DMS153 treated with DMSO at 0.1 percent for 48 hours (cell line): ENCODE data around the gene SARM1.

ENCODE experiments used
- DNase-seq: peaks from one replicate; lab custom pipeline; 2025; ENCODE audit not compliant: unreplicated experiment; lab: John Stamatoyannopoulos, UW

Gene SARM1

DNA sequence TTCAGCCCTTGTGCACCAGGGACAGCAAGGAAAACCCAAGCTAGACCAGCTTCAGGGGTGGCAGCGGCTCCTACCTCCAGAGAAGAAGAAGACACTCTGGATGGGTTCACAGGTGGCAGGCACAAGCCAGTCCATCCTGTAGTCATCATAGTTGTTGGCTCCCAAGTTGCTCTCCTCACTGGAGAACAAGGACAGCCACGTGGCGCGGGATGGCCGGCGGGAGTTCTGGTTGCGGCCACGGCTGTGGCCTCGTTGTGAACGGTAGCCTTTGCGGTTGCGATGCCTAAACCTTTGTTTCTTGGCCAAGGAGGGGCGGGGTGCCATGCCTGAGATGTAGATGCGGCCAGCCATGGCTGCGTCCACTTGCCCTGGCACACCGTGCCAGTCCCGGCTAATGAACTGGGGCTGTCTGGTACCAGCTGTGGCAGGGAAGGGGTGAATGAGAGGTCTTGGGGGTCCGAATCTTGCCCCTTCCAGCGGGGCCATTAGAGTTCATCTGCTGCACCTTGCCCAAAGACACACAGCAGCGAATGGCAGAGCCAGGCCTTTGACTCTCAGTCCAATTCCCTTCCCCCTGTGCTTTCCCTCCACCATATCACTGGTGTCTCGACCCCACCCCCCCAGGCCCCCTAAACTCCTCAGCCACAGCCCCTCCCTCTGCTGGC lies 3.7 kb upstream of the SARM1 start:
- no peak for DNase-seq

DNA sequence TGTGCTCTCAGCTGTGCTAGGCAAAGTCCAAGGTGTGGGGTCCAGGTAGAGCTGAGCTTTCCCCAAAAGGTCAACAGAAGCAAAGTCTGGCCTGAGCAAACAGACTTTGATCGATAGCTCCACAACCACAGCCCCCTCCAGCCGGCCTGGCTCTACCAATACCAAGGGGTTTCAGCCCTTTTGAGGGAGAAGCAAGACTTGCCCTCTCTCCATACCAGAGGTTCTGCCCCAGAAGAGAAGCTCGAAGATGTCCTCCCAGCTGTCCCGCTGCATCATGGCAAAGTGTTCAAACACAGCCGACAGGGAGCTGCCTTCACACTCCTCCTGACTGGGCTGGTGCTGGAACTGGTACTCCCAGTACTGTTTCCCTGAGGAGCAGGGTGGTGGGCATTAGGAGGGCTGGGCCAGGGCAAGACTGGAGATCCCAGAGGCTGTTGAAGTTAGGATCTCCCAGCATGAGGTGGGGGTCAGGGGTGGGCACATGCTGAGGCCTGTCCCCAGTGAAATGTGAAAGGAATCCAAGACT lies 3.1 kb upstream of the SARM1 start:
- no peak for DNase-seq

DNA sequence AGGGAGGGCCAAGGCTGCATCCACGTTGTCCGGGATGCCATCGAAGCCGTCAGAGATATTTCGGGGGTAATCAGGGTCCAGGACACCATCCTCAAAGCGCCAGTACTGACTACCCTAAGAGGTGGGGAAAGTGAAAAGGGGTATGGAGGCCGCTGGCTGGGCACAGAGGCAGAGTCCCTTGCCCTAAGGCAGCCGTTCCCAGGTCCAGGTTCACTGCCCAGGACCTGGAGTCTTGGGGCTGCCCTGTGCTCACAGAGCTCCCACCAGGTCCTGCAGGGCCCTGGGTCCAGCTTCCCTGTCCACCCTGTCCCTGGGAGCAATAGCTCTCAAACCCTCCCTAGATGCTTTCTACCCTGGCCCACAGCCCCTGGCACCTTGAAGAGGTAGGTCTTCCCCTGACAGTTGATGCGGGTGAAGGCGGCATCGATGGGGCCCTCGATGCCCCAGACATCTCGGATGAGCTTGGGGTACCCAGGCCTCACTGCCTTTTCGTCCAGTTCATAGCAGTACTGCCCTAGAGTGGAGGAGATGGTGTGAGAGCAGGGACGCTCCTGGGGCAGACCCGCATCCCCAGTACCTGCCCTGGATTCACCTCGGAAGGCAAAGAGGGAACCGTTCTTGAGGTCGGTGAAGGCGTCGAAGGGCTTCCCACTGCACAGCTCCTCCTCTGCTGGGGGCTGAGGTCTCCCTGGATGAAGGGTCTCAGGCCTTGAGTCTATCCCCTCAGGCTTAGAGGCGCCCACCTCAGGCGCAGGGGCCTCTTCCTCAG lies 2.4 kb upstream of the SARM1 start:
- no peak for DNase-seq

DNA sequence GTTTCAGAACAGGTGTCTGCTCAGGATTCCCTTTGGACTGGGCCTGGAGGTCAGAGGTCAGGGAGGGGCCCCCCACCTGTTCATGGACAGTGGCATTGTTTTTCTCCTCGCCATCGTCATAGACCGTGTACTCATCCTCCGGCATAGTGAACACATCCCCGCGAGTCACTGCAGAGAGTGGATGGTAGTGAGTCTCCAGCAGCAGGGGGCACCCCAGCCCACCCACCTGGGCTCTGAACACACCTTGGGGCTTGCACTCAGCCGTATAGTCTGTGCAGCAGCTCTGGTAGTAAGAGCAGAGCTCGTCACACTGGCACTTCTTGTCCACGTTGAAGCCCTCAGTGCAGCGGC lies 1.8 kb upstream of the SARM1 start:
- no peak for DNase-seq

DNA sequence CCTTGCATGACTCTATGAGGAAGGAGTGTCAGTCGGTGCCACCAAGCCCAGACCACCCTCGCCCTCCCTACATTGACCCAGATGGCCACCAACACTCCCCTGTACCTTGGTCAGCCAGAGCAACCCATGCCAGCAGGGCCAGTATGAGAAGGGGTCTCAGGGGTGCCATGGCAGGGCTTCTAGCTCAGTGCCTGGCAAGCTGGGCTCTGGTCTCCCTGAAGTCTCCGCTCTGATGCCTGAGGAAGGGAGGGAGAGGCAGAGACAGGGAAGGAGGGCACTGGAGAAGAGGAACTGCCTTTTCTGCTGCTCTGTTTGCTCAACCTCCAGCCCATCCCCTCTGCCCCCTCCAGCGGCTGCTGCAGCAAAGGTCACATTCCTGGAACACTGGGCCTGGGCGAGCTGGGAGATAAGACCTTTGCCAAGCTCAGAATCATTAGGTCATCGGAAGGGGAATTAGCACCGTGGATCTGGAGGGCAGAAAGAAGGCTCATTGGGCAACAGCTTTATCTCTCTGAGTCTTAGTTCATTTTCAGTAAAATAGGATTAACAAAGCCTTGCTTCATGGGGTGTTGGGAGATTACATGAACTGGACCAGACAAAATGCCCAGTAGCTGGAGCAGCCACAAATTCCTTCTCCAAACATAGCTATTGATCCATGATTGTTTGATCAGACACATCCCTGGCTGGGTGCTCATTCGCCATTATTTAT lies 1.3 kb upstream of the SARM1 start, which contains the start of gene VTN:
TSS of gene VTN (minus strand) at position 273 of the 709 bp plus-strand sequence. CDS start at position 169, 104 bp downstream.
- no peak for DNase-seq

DNA sequence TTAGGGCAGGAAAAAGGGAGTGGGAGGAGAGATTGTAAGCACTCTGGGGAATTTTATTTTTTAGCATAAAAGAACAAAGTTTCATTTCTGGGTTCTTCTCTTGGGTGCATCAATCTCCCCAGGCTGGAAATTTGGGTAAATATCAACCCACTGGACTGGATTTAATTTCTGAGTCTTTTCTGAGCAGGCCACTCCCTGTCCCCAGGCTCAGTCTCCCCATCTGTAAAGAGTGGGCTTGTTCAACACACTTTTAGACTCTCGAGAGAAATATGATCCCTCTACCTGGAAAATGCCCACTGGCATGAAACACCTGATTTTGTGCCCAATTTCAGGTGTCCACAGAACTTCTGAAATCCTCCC lies 770 bp upstream of the SARM1 start:
- no peak for DNase-seq

DNA sequence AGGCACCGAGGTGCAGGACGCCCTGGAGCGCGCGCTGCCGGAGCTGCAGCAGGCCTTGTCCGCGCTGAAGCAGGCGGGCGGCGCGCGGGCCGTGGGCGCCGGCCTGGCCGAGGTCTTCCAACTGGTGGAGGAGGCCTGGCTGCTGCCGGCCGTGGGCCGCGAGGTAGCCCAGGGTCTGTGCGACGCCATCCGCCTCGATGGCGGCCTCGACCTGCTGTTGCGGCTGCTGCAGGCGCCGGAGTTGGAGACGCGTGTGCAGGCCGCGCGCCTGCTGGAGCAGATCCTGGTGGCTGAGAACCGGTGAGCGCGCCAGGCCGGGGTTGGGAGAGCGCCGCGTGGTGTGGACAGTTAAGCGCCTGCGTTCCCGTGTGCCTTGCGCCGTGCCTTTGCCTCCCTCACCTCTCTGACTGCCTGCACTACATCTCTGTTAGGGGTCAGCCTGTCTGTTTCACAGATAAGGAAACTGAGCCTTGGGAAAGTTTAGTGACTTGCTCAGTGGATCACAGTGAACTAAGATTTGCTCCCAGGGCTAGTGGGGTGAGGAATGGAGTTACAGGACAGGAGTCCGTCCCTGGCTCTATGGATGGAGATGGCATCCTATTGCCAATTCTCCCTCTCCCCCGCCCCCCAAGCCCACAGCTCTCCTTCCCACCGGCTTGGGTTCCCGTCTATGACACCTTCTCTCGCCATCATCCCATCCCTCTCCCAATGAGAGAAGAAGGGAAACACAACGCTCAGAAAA lies 880 bp downstream of the SARM1 start:
- no peak for DNase-seq

DNA sequence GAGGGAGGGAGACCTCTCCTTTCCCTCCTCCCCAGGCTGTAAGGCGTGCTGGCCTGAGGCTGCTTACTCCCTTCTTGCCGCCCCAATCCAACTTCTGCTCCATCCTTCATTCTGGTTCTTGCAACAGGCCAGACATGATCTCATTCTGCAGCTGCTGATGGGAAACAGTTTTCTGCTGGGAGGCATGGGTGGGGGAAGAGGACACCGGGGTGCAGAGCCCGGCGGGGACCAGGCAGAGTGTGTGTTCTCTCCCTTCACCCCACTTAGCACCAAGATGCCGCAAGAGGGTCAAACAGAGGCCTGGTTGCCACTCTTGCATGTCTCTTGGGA lies 1.4 kb downstream of the SARM1 start:
- DNase-seq = no peak

DNA sequence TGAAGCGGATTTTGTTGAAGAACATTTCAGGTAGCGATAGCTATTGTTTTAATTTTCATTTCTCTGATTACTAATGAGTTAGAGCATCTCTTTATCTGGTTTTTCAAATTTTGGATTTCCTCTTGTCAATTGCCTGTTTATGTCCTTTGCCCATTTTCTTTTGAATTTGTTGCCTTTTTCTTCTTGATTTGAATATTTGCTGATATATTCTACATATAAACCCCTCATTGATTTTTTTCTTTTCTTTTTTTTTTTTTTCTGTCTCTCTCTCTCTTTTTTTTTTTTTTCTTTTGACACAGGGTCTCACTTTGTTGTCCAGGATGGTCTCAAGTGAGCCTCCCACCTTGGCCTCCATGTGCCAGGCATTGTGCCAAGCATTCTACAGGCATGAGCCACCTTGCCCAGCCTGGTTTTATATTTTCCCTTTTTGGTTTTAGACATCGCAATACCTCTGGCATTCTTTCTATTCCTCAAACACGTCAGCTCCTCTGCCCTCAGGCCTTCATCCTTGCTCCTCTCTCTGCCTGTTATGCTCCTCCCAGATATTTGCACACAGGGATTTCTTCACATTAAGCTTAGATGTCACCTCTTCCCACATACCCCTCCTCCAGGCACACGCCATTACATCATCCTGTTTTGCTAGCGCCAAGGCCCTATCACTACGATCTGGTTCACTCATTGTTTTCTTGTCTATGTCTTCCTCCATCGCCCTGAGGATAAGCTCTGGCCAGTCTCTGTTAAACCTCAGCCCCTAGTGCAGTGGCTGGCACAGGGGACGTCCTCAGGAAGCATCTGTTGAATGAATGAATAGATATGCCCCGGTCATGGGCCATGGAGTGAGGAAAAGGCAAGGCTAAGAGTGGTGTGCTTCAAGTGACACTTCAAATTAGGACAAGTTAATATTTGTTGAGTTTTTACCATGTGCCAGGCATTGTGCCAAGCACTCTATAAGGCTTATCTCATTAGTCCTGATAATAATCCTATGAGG lies 8.6 kb downstream of the SARM1 start:
- no peak for DNase-seq

DNA sequence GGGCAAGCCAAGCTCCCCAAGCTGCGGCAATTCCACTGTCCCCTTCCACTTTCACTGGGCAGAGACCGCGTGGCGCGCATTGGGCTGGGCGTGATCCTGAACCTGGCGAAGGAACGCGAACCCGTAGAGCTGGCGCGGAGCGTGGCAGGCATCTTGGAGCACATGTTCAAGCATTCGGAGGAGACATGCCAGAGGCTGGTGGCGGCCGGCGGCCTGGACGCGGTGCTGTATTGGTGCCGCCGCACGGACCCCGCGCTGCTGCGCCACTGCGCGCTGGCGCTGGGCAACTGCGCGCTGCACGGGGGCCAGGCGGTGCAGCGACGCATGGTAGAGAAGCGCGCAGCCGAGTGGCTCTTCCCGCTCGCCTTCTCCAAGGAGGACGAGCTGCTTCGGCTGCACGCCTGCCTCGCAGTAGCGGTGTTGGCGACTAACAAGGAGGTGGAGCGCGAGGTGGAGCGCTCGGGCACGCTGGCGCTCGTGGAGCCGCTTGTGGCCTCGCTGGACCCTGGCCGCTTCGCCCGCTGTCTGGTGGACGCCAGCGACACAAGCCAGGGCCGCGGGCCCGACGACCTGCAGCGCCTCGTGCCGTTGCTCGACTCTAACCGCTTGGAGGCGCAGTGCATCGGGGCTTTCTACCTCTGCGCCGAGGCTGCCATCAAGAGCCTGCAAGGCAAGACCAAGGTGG lies 9.8 kb downstream of the SARM1 start:
- no peak for DNase-seq

DNA sequence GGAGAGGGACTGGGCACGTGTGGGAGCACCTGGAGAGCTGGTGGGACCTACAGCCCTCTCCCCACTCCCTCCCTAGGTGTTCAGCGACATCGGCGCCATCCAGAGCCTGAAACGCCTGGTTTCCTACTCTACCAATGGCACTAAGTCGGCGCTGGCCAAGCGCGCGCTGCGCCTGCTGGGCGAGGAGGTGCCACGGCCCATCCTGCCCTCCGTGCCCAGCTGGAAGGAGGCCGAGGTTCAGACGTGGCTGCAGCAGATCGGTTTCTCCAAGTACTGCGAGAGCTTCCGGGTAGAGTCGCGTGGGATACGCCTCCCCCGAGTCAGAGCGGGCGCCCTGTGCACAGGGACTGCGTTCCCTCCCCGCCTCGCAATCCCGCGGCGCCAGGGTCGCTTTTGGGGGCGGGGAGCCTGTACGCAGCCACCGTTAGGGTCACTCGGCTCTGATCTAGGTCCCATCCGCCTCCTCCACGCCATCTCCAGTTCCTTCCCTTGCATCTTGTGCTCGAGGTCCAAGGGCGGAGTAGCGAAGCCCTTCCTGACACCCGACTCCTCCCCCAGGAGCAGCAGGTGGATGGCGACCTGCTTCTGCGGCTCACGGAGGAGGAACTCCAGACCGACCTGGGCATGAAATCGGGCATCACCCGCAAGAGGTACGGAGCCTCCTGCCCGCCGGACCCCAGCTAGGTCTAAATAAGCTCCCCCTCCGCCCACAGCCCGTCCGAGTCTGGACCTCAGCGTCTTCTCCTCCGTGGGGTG lies 13.0 kb downstream of the SARM1 start:
- DNase-seq = peak; percentile 90

DNA sequence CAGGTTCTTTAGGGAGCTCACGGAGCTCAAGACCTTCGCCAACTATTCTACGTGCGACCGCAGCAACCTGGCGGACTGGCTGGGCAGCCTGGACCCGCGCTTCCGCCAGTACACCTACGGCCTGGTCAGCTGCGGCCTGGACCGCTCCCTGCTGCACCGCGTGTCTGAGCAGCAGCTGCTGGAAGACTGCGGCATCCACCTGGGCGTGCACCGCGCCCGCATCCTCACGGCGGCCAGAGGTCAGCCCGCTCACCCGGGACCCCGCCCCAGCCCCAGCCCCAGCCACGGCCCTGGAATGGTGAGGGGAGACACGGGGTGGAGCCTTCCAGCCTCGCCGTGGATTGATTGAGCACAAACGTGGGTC lies 13.5 kb downstream of the SARM1 start:
- no peak for DNase-seq

DNA sequence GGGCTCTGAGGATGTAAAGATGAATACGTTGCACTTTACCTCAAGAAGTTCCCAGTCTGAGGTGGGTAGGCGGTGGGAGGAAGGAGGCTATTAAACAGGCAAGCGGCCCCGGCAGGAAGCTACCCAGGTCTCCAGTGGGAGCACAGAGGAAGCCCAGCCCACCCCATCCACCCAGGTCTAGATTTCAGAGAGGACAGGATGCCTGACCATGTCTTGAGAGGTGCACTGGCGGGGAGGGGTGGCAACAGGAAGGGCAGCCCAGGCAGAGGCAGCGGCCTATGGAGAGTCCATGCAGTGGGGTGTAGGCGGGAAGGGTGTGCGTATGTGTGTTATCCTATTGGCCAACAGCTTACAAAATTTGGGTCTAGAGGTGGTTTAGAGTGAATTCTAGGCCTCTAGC lies 13.9 kb downstream of the SARM1 start:
- no peak for DNase-seq

DNA sequence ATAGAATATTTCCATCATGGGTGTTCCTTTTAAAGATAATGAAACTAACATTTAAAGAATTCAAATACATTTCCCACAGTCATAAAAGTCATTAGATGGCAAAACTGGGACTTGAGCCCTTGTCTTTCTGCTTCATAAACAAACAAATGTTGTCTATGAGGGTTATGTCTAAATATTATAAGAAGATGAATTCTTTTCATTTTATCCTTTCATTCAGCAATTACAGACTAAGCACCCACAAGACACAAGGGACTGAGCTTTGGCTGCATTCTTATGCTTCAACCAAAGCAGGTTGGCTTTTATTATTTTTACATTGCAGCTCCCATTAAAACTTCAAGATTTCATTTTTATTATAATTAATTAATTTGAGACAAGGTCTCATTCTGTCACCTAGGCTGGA lies 14.9 kb downstream of the SARM1 start:
- DNase-seq = no peak

DNA sequence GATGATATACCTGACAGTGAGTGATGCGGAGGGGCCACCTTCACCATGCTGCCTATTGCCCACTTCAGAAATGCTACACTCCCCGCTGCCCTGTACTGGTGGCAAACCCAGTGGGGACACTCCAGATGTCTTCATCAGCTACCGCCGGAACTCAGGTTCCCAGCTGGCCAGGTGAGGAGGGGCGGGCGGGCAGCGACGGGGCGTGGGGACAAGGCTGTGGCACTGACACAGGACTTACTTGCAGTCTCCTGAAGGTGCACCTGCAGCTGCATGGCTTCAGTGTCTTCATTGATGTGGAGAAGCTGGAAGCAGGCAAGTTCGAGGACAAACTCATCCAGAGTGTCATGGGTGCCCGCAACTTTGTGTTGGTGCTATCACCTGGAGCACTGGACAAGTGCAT lies 16.6 kb downstream of the SARM1 start:
- DNase-seq = no peak

DNA sequence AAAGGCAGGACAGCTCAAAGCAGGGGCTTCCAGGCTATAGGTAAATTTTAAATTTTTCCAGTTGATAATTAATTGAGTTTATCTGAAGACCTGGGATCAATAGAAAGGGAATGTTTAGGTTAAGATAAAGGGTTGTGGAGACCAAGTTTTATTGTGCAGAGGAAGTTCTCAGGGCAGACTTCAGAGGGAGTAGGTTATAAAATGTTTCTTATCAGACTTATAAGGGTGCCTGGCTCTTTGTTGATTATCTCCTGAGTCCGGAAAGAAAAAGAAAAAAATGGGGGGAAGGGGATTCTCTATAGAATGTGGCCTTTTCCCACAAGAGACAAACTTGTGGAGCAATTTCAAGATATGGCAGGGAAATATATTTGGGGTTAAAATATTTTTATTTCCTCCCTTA lies 18.6 kb downstream of the SARM1 start:
- no peak for DNase-seq

DNA sequence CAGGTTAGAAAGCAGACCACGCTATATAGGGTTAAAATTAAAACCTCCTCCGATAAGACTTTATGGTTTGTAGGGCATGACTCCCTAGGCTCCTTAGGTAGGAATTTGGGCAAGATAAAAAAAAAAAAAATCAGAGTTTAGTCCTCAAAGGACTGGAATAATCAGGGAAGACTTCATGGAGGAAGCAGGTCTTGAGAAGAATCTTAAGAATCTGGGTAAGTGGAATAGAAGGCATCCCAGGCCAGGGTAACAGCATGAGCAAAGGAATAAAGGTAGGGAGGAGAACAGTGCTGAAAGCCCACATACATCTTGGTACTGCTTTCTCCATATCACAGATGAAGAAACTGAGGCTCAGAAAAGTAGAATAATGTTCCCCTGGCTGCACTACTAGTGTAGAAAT lies 19.1 kb downstream of the SARM1 start:
- no peak for DNase-seq

DNA sequence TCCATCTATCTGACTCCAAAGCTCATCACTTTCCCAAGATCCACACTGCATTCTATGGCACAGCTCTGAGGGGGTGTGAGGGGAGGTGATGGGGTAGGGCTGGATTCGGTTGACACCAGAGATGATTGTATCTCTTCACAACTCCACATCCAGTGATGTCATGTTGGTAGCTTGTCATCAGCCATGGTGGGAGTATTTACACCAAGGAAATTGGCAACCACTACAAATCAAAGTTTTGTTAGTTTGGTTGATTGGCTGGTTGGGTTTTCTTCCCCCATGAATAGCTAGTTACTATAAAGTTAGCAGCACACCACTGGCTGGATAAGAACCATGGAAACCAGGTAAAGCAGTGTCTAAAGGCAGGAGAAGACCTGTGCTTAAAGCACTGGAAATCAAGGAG lies 19.5 kb downstream of the SARM1 start:
- DNase-seq = no peak

DNA sequence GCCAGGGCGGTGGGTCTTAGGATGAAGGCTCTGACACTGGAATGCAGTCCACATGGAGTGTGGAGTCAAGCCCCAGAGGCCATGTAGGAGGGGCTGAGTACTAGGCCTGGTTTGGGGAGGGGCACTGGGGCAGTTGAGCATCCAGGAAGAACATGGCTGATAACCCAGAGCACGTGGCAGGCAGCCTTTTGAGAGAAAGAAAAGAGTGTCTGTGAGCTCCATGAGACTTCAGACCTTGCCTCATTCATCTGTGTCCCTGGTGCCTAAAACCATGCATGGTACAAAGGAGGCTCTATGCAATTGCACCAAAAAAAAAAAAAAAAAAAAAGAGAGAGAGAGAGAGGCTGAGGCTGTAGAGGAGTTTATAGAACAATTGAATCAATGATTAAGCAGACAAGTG lies 19.9 kb downstream of the SARM1 start:
- DNase-seq = no peak
